Keratinocyte (primary cell): ENCODE measurements around the gene TSACC.

Experiments used
- EZH2 ChIP-seq: IDR thresholded peaks from one replicate; pipeline ENCODE4 v1.6.1; 2012; ENCODE audit warnings: inconsistent platforms, mild to moderate bottlenecking, low read length, moderate library complexity
- TF ChIP-seq, protein P1 (sequence below), 3 experiments: IDR thresholded peaks in 1 of 3; conservative IDR thresholded peaks in 1 of 3; optimal IDR thresholded peaks in 1 of 3; 2 replicates in 2 of 3; 3 replicates in 1 of 3; pipeline versions ENCODE3 to v1.5.1; 2011; ENCODE audit warnings: low read length in 3 of 3, mild to moderate bottlenecking in 3 of 3, moderate library complexity in 2 of 3, control low read depth in 1 of 3, inconsistent platforms in 1 of 3; ENCODE audit not compliant: insufficient read depth in 2 of 3; ENCODE audit errors: extremely low read depth in 1 of 3

DNA sequence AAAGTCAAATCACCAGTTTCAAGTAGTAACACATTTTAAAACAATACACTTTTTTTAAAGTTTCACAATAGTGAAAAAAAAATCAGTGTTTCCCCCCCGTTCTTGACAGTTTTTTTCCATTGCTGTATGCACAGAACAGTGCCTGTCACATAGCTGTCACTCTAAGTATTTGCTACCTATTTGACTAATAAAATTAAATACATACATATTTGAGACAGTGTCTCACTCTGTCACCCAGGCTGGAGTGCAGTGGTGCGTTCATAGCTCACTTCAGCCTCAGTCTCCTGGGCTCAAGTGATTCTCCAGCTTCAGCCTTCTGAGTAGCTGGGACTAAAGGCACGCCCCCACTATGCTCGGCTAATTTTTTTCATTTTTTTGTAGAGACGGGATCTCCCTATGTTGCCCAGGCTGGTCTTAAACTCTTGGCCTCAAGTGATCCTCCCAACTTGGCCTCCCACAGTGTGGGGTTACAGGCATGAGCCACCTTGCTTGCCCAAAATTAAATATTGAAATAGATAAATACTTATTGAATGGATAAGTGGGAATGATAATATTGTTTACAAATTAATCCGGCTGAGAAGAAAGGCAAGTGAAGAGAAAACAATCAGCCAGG lies 18.0 kb downstream of the TSACC start:
- TF ChIP-seq, protein P1, sequence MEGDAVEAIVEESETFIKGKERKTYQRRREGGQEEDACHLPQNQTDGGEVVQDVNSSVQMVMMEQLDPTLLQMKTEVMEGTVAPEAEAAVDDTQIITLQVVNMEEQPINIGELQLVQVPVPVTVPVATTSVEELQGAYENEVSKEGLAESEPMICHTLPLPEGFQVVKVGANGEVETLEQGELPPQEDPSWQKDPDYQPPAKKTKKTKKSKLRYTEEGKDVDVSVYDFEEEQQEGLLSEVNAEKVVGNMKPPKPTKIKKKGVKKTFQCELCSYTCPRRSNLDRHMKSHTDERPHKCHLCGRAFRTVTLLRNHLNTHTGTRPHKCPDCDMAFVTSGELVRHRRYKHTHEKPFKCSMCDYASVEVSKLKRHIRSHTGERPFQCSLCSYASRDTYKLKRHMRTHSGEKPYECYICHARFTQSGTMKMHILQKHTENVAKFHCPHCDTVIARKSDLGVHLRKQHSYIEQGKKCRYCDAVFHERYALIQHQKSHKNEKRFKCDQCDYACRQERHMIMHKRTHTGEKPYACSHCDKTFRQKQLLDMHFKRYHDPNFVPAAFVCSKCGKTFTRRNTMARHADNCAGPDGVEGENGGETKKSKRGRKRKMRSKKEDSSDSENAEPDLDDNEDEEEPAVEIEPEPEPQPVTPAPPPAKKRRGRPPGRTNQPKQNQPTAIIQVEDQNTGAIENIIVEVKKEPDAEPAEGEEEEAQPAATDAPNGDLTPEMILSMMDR (optimal IDR thresholded peaks at IDR 0.05 in 1 of 3, IDR thresholded peaks at IDR 0.05 in 1 of 3, conservative IDR thresholded peaks at IDR 0.05 in 1 of 3; ENCODE audit: extremely low read depth in 1 of 3, insufficient read depth in 2 of 3, low read length in 3 of 3), result no peak
- TF ChIP-seq EZH2, result no peak
